Breast epithelium (tissue), 3 donors: Measurements from ENCODE around the gene SLC35G3.

Source experiments
- CTCF ChIP-seq, 3 donors: fragments of 450-650 bp; IDR thresholded peaks; one replicate each; pipeline ENCODE4 v1.5.1; 2016 to 2017; ENCODE audit warnings: antibody characterized with exemption in 3 of 3, mild to moderate bottlenecking in 3 of 3, moderate library complexity in 3 of 3
- POLR2A ChIP-seq: fragments of 450-650 bp; IDR thresholded peaks from one replicate; pipeline ENCODE4 v1.6.1; 2016; ENCODE audit warnings: antibody characterized with exemption, mild to moderate bottlenecking, moderate library complexity

- TF ChIP-seq CTCF (IDR thresholded peaks at IDR 0.05) (no peak), POLR2A (no peak)
Measured at GRCh38 chr17:35189291-35189690, 4.9 kb downstream of the SLC35G3 start.
